Liver (tissue), 9 donors: ENCODE results near the gene CLPTM1L. TPM values are rescaled to one million over a fixed set of nuclear protein-coding genes. Genes with fewer than 3 reads are reported as not detected.

Experiments used
- DNase-seq: peaks from one replicate; pipeline ENCODE4 v3.0.0-alpha.2; 2017; ENCODE audit warnings: low spot score
- H3K27ac ChIP-seq, 2 donors: one replicate each; pipeline ENCODE4 v1.7.0; 2013; ENCODE audit warnings: inconsistent platforms in 2 of 2, low read length in 2 of 2, control low read depth in 1 of 2, low read depth in 1 of 2, mild to moderate bottlenecking in 1 of 2
- H3K27me3 ChIP-seq, 4 donors: one replicate each; pipeline versions ENCODE4 v1.6.1 to v1.7.0; 2013; ENCODE audit warnings: low read length in 3 of 4, inconsistent platforms in 1 of 4, mild to moderate bottlenecking in 1 of 4, moderate library complexity in 1 of 4; ENCODE audit not compliant: control insufficient read depth in 4 of 4, insufficient read depth in 4 of 4
- H3K36me3 ChIP-seq, 4 donors: one replicate each; pipeline versions ENCODE4 v1.6.1 to v1.7.0; 2013; ENCODE audit warnings: low read length in 3 of 4, mild to moderate bottlenecking in 3 of 4, low read depth in 1 of 4, moderate library complexity in 1 of 4; ENCODE audit not compliant: control insufficient read depth in 4 of 4, insufficient read depth in 3 of 4
- H3K4me1 ChIP-seq, 4 donors: one replicate each; pipeline versions ENCODE4 v1.6.1 to v1.7.0; 2013; ENCODE audit warnings: low read length in 3 of 4, mild to moderate bottlenecking in 3 of 4, moderate library complexity in 1 of 4; ENCODE audit not compliant: control insufficient read depth in 4 of 4, insufficient read depth in 4 of 4
- H3K4me3 ChIP-seq, 3 donors: one replicate each; pipeline versions ENCODE4 v1.6.1 to v1.7.0; 2013; ENCODE audit warnings: low read length in 3 of 3, control low read depth in 1 of 3, low read depth in 1 of 3, mild to moderate bottlenecking in 1 of 3
- H3K9ac ChIP-seq, 2 donors: one replicate each; pipeline ENCODE4 v1.7.0; 2013; ENCODE audit warnings: low read length in 2 of 2, mild to moderate bottlenecking in 2 of 2, moderate library complexity in 2 of 2, control low read depth in 1 of 2, low read depth in 1 of 2
- H3K9me3 ChIP-seq, 4 donors: one replicate each; pipeline versions ENCODE4 v1.6.1 to v1.7.0; 2013; ENCODE audit warnings: low read length in 3 of 4; ENCODE audit not compliant: control insufficient read depth in 4 of 4
- FOXA1 ChIP-seq: IDR thresholded peaks from 2 replicates; pipeline ENCODE4 v1.6.1; 2016; ENCODE audit warnings: antibody characterized with exemption
- FOXA2 ChIP-seq: IDR thresholded peaks from 2 replicates; pipeline ENCODE4 v1.6.1; 2016; ENCODE audit warnings: antibody characterized with exemption
- HNF4A ChIP-seq, 2 donors: conservative IDR thresholded peaks; 2 replicates each; pipeline ENCODE4 v1.6.1; 2016; ENCODE audit warnings: antibody characterized with exemption in 2 of 2, mild to moderate bottlenecking in 2 of 2
- JUND ChIP-seq, 2 donors: IDR thresholded peaks; 2 replicates each; pipeline ENCODE4 v1.6.1; 2016; ENCODE audit warnings: antibody characterized with exemption in 2 of 2
- RAD21 ChIP-seq, 2 donors: IDR thresholded peaks; 2 replicates each; pipeline ENCODE4 v1.6.1; 2016; ENCODE audit warnings: antibody characterized with exemption in 2 of 2, mild to moderate bottlenecking in 2 of 2
- RXRA ChIP-seq, 2 donors: IDR thresholded peaks; 2 replicates each; pipeline ENCODE4 v1.6.1; 2017 to 2018; ENCODE audit warnings: antibody characterized with exemption in 2 of 2, mild to moderate bottlenecking in 1 of 2
- SP1 ChIP-seq: IDR thresholded peaks from 2 replicates; pipeline ENCODE4 v1.6.1; 2018; ENCODE audit warnings: antibody characterized with exemption, mild to moderate bottlenecking
- WGBS: extraction: QIAGEN DNeasy Blood & Tissue Kit; methylation state at CpG from one replicate; pipeline ENCODE4 v1.1.7; 2013; 5-methylcytosine and 5-hydroxymethylcytosine counted together
- polyA plus RNA-seq, 2 donors: library from polyadenylated mRNA; stranded (reverse) in 1 of 2; unstranded in 1 of 2; fragments of 200-250 nt in 1 of 2; fragments of >200 nt in 1 of 2; fragmentation: Nextera tagmentation in 1 of 2; extraction: Ambion mirVana in 1 of 2; gene quantifications; one replicate each; pipeline versions ENCODE4 v1.2.1 to v1.2.3, GENCODE V29; 2013 to 2015
- total RNA-seq, 2 donors: library from RNA; depleted of rRNA; stranded (reverse); fragments of >200 nt; gene quantifications; one replicate each; pipeline ENCODE4 v1.2.3, GENCODE V29; 2014
- TF ChIP-seq, protein P1 (sequence below): IDR thresholded peaks from 2 replicates; pipeline ENCODE4 v1.6.1; 2016; ENCODE audit warnings: antibody characterized with exemption
- TF ChIP-seq, protein P2 (sequence below): IDR thresholded peaks from 2 replicates; pipeline ENCODE4 v1.6.1; 2016; ENCODE audit warnings: antibody characterized with exemption
- TF ChIP-seq, protein P3 (sequence below): IDR thresholded peaks from 2 replicates; pipeline ENCODE4 v1.6.1; 2016; ENCODE audit warnings: antibody characterized with exemption, mild to moderate bottlenecking
- TF ChIP-seq, protein P4 (sequence below): fragments of 150-350 bp; IDR thresholded peaks from 2 replicates; pipeline ENCODE4 v1.5.1; 2017; ENCODE audit warnings: improper control_type of control experiment, low read depth, low read length; ENCODE audit not compliant: missing input control
- TF ChIP-seq, protein P5 (sequence below): IDR thresholded peaks from 2 replicates; pipeline ENCODE4 v1.6.1; 2016; ENCODE audit warnings: antibody characterized with exemption
- donor health status: healthy.
- donor health status: healthy.
- donor health status: healthy.
- donor health status: healthy.
- donor health status: healthy.

Gene CLPTM1L
- total and polyA plus RNA-seq, 4 donors, result 69.2 to 255 (median 146) TPM

DNA sequence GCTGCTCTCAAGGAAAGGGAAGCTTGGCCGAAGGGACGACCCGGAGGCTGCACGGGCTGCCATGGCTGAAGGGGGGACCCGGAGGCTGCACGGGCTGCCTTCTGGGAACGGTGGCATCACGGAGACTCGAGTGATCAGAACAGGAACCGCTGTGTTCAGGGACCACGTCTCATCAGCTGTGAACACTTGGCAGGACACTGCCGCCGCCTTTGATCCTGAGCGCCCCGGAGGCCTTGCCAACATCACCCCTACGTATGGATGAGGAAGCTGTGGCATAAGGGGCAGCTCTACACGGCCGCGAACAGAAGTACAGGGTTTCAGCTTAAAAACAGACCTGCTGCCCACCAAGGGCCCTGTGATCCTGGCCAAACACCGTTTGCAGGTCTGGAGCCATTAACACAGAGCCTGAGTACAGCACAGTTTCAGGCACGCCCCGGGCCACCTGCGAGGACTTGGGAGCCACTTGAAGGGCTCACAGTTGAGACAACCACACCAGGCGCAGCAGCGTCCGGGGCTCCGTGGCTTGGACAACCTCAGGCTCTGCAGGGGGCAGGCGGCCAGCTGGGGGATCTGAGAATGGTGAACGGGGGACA, 26.1 kb downstream of the CLPTM1L start:
- H3K9ac ChIP-seq, result no peak overlapping the region
- no peaks in the 10 kb centered on the region for H3K27me3 ChIP-seq
- H3K27ac ChIP-seq, result no peak overlapping the region
- no peak for DNase-seq
- H3K4me3 ChIP-seq, result no peak overlapping the region
- 96% methylated on average over 29 of the region's 29 CpGs for WGBS
- H3K36me3 ChIP-seq, result peaks cover 16 to 59% (median 29%) of the 10 kb centered on the region in 4 donors
- no peaks in the 10 kb centered on the region for H3K9me3 ChIP-seq
- H3K4me1 ChIP-seq, result peaks cover 7 to 17% (median 15%) of the 10 kb centered on the region in 4 donors
- TF ChIP-seq, protein P1, sequence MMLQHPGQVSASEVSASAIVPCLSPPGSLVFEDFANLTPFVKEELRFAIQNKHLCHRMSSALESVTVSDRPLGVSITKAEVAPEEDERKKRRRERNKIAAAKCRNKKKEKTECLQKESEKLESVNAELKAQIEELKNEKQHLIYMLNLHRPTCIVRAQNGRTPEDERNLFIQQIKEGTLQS, result no peak
- TF ChIP-seq RXRA (IDR thresholded peaks at IDR 0.05) (no peak), RAD21 (IDR thresholded peaks at IDR 0.05) (no peak), FOXA1 (no peak), JUND (IDR thresholded peaks at IDR 0.05) (no peak), SP1 (no peak), HNF4A (conservative IDR thresholded peaks at IDR 0.05) (no peak), FOXA2 (no peak)
- TF ChIP-seq, protein P2, sequence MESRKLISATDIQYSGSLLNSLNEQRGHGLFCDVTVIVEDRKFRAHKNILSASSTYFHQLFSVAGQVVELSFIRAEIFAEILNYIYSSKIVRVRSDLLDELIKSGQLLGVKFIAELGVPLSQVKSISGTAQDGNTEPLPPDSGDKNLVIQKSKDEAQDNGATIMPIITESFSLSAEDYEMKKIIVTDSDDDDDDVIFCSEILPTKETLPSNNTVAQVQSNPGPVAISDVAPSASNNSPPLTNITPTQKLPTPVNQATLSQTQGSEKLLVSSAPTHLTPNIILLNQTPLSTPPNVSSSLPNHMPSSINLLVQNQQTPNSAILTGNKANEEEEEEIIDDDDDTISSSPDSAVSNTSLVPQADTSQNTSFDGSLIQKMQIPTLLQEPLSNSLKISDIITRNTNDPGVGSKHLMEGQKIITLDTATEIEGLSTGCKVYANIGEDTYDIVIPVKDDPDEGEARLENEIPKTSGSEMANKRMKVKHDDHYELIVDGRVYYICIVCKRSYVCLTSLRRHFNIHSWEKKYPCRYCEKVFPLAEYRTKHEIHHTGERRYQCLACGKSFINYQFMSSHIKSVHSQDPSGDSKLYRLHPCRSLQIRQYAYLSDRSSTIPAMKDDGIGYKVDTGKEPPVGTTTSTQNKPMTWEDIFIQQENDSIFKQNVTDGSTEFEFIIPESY, result no peak
- TF ChIP-seq, protein P3, sequence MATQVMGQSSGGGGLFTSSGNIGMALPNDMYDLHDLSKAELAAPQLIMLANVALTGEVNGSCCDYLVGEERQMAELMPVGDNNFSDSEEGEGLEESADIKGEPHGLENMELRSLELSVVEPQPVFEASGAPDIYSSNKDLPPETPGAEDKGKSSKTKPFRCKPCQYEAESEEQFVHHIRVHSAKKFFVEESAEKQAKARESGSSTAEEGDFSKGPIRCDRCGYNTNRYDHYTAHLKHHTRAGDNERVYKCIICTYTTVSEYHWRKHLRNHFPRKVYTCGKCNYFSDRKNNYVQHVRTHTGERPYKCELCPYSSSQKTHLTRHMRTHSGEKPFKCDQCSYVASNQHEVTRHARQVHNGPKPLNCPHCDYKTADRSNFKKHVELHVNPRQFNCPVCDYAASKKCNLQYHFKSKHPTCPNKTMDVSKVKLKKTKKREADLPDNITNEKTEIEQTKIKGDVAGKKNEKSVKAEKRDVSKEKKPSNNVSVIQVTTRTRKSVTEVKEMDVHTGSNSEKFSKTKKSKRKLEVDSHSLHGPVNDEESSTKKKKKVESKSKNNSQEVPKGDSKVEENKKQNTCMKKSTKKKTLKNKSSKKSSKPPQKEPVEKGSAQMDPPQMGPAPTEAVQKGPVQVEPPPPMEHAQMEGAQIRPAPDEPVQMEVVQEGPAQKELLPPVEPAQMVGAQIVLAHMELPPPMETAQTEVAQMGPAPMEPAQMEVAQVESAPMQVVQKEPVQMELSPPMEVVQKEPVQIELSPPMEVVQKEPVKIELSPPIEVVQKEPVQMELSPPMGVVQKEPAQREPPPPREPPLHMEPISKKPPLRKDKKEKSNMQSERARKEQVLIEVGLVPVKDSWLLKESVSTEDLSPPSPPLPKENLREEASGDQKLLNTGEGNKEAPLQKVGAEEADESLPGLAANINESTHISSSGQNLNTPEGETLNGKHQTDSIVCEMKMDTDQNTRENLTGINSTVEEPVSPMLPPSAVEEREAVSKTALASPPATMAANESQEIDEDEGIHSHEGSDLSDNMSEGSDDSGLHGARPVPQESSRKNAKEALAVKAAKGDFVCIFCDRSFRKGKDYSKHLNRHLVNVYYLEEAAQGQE, result no peak
- TF ChIP-seq, protein P4, sequence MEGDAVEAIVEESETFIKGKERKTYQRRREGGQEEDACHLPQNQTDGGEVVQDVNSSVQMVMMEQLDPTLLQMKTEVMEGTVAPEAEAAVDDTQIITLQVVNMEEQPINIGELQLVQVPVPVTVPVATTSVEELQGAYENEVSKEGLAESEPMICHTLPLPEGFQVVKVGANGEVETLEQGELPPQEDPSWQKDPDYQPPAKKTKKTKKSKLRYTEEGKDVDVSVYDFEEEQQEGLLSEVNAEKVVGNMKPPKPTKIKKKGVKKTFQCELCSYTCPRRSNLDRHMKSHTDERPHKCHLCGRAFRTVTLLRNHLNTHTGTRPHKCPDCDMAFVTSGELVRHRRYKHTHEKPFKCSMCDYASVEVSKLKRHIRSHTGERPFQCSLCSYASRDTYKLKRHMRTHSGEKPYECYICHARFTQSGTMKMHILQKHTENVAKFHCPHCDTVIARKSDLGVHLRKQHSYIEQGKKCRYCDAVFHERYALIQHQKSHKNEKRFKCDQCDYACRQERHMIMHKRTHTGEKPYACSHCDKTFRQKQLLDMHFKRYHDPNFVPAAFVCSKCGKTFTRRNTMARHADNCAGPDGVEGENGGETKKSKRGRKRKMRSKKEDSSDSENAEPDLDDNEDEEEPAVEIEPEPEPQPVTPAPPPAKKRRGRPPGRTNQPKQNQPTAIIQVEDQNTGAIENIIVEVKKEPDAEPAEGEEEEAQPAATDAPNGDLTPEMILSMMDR, result no peak
- TF ChIP-seq, protein P5, sequence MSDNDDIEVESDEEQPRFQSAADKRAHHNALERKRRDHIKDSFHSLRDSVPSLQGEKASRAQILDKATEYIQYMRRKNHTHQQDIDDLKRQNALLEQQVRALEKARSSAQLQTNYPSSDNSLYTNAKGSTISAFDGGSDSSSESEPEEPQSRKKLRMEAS, result no peak

DNA sequence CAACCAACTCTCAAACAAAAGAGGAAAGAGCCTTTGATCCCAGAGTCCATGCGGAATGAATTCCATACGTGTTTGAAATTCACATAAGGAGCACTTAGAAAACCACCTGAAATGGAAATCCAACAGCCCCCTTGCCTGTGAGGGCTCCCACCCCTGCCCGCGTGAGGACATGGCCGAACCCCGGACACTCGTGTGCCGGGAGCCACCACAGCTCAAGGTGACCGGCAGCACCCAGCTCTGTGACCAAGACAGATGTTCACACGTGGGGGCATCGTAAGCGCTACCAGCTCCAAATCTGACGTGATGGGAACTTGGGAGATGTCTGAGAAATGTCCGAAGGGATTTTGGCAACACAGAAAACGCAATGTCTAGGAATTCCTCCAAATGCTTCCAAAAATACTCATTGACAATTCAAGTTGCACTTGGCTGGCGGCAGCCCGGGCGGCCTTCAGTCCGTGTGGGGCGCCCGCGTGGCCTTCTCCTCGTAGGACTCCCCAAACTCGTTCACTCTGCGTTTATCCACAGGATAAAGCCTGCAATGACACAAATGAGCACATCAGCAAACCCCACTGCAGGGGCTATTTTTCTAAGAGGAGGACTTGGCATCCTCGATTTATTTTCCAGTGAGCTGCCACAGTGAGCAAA, 26.9 kb downstream of the CLPTM1L start:
- TF ChIP-seq, protein P5, result no peak
- TF ChIP-seq, protein P4, result no peak
- TF ChIP-seq JUND (IDR thresholded peaks at IDR 0.05), result no peak

More for the DNA sequence above, 26.9 kb downstream of the CLPTM1L start:
- peaks cover 16 to 53% (median 26%) of the 10 kb centered on the region in 4 donors for H3K36me3 ChIP-seq
- DNase-seq, result no peak
- H3K9ac ChIP-seq, result no peak overlapping the region
- H3K27me3 ChIP-seq, result no peaks in the 10 kb centered on the region
- WGBS, result 95% methylated on average over 26 of the region's 26 CpGs
- no peaks in the 10 kb centered on the region for H3K9me3 ChIP-seq
- H3K4me1 ChIP-seq, result peaks cover 7 to 17% (median 15%) of the 10 kb centered on the region in 4 donors
- H3K4me3 ChIP-seq, result no peak overlapping the region
- no peak overlapping the region for H3K27ac ChIP-seq
